HEK293T (cell line): ENCODE measurements around the gene HS6ST2.

Source experiments
- CTBP1 ChIP-seq: fragments of 450-650 bp; IDR thresholded peaks from 2 replicates; pipeline ENCODE4 v1.6.1; 2016; ENCODE audit warnings: borderline replicate concordance
- FOXK2 ChIP-seq: fragments of 450-650 bp; IDR thresholded peaks from 2 replicates; pipeline ENCODE4 v1.6.1; 2016; ENCODE audit warnings: mild to moderate bottlenecking
- FOXM1 ChIP-seq: fragments of 450-650 bp; IDR thresholded peaks from 2 replicates; pipeline ENCODE4 v1.6.1; 2017; ENCODE audit warnings: mild to moderate bottlenecking, borderline replicate concordance
- HDGF ChIP-seq: fragments of 450-650 bp; IDR thresholded peaks from 2 replicates; pipeline ENCODE4 v1.6.1; 2017; ENCODE audit warnings: antibody characterized with exemption, borderline replicate concordance
- LEF1 ChIP-seq: fragments of 450-650 bp; IDR thresholded peaks from 2 replicates; pipeline ENCODE4 v1.6.1; 2017; ENCODE audit warnings: mild to moderate bottlenecking, borderline replicate concordance
- NFRKB ChIP-seq: fragments of 450-650 bp; IDR thresholded peaks from 2 replicates; pipeline ENCODE4 v1.6.1; 2016; ENCODE audit warnings: mild to moderate bottlenecking, moderate library complexity
- SP1 ChIP-seq: fragments of 450-650 bp; IDR thresholded peaks from 2 replicates; pipeline ENCODE4 v1.6.1; 2017
- SUZ12 ChIP-seq: fragments of 450-650 bp; IDR thresholded peaks from 2 replicates; pipeline ENCODE4 v1.6.1; 2016; ENCODE audit warnings: mild to moderate bottlenecking
- TARDBP ChIP-seq: fragments of 450-650 bp; IDR thresholded peaks from 2 replicates; pipeline ENCODE4 v1.6.1; 2016
- TF ChIP-seq, protein P1 (sequence below): fragments of 450-650 bp; IDR thresholded peaks from 2 replicates; pipeline ENCODE4 v1.6.1; 2016

DNA sequence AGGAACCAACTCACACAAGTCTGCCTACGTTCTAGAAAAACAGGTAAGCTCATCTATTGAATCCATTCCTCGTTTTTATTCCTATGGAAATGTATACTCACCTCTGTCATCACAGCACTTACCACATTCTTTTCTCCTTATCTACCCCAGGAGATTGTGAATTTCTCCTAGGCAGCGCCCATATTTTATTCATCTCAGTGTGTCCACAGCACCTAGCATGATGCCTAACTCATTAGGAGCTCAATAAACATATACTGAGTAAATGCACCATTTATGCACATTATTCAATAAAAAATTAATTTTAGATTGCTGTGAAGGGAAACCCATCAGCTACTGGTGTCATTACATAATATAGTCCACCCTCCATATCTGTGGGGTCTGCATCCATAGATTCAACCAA lies 363.4 kb downstream of the HS6ST2 start:
- TF ChIP-seq CTBP1 (no peak), HDGF (no peak), FOXK2 (no peak), TARDBP (no peak), NFRKB (no peak), SP1 (no peak), FOXM1 (no peak), LEF1 (no peak), SUZ12 (no peak)
- TF ChIP-seq, protein P1, sequence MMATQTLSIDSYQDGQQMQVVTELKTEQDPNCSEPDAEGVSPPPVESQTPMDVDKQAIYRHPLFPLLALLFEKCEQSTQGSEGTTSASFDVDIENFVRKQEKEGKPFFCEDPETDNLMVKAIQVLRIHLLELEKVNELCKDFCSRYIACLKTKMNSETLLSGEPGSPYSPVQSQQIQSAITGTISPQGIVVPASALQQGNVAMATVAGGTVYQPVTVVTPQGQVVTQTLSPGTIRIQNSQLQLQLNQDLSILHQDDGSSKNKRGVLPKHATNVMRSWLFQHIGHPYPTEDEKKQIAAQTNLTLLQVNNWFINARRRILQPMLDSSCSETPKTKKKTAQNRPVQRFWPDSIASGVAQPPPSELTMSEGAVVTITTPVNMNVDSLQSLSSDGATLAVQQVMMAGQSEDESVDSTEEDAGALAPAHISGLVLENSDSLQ: no peak
